ENCODE data around the gene SMARCE1.

GRCh38 chr17:40577611-40578065 is 70.0 kb downstream of the SMARCE1 start:
- TF ChIP-seq CTCF (IDR thresholded peaks at IDR 0.05) (no peak), POLR2A (IDR thresholded peaks at IDR 0.05) (no peak)
